Lower leg skin (tissue), 3 donors: ENCODE measurements around the gene SNX3.

Source experiments
- POLR2A ChIP-seq, 2 donors: fragments of 450-650 bp; IDR thresholded peaks; one replicate each; pipeline ENCODE4 v1.6.1; 2016 to 2017; ENCODE audit warnings: antibody characterized with exemption in 2 of 2, mild to moderate bottlenecking in 1 of 2, moderate library complexity in 1 of 2
- TF ChIP-seq, protein P1 (sequence below), 3 donors: fragments of 450-650 bp; IDR thresholded peaks; one replicate each; pipeline ENCODE4 v1.5.1; 2016; ENCODE audit warnings: antibody characterized with exemption in 3 of 3, mild to moderate bottlenecking in 3 of 3, moderate library complexity in 2 of 3

DNA sequence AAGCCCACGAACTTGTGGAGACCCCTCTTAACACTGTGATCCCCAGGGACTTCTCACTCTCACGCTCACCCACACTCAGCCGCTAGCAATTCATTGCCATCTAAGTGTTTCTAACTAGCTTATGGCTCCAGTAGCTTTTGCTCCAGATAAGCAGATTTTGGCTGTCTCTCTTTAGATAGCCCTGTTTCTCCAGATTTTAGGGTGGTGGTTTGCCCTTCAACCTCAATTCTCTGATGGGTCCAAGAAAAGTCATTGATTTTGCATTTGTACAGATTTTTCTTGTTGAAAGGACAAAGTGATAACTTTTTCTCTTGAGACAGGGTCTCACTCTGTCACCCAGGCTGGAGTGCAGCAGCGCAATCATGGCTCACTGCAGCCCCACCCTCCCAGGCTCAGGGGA is 53.8 kb downstream of the SNX3 start:
- TF ChIP-seq, protein P1, sequence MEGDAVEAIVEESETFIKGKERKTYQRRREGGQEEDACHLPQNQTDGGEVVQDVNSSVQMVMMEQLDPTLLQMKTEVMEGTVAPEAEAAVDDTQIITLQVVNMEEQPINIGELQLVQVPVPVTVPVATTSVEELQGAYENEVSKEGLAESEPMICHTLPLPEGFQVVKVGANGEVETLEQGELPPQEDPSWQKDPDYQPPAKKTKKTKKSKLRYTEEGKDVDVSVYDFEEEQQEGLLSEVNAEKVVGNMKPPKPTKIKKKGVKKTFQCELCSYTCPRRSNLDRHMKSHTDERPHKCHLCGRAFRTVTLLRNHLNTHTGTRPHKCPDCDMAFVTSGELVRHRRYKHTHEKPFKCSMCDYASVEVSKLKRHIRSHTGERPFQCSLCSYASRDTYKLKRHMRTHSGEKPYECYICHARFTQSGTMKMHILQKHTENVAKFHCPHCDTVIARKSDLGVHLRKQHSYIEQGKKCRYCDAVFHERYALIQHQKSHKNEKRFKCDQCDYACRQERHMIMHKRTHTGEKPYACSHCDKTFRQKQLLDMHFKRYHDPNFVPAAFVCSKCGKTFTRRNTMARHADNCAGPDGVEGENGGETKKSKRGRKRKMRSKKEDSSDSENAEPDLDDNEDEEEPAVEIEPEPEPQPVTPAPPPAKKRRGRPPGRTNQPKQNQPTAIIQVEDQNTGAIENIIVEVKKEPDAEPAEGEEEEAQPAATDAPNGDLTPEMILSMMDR (IDR thresholded peaks at IDR 0.05): no peak
- no peak for TF ChIP-seq POLR2A (IDR thresholded peaks at IDR 0.05)
